Nephron (organoid): ENCODE measurements around the gene VILL.

Experiments
- H3K27ac Mint-ChIP-seq, 3 experiments: 2 replicates each; pipeline ENCODE4 v1.8.0; 2020; ENCODE audit warnings: mixed read lengths in 3 of 3, mild to moderate bottlenecking in 2 of 3, moderate library complexity in 1 of 3
- H3K27me3 Mint-ChIP-seq: 2 replicates; pipeline ENCODE4 v1.8.0; 2021; ENCODE audit warnings: low read depth, mild to moderate bottlenecking, moderate library complexity, mixed read lengths
- H3K36me3 Mint-ChIP-seq: 2 replicates; pipeline ENCODE4 v1.8.0; 2020; ENCODE audit warnings: low read depth, mixed read lengths
- H3K4me1 Mint-ChIP-seq: 2 replicates; pipeline ENCODE4 v1.8.0; 2020; ENCODE audit warnings: mixed read lengths
- H3K4me3 Mint-ChIP-seq, 3 experiments: 2 replicates each; pipeline ENCODE4 v1.8.0; 2020; ENCODE audit warnings: mild to moderate bottlenecking in 3 of 3, mixed read lengths in 3 of 3, moderate library complexity in 2 of 3
- H3K9me3 Mint-ChIP-seq: 2 replicates; pipeline ENCODE4 v1.8.0; 2020; ENCODE audit warnings: mixed read lengths
- TF ChIP-seq, protein P1 (sequence below), 3 experiments: fragments of 200-600 bp; sonication (generic); IDR thresholded peaks; one replicate each; pipeline ENCODE4 v1.5.0; 2021; ENCODE audit warnings: antibody characterized with exemption in 3 of 3; ENCODE audit not compliant: unreplicated experiment in 3 of 3

VILL gene

DNA sequence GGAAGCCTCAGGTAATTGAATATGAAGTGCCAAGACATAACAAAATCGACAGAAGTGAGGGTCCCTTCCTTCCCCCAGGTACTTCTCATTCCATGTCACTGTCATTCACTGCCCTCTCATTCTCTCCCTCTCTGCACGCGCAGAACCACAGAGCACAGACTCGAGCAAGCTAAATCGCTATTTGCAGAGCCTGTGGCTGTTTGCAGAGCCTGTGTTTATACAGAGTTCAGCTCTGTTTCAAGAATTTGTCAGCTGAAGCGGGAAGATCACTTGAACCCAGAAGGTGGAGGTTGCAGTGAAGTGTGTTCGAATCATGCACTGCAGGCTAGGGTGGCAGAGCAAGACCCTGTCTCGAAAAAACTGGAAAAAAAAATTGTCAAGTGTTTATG is 2.5 kb downstream of the VILL start:
- Mint-ChIP-seq H3K4me3 (peak overlapping the region; percentile 93 to 96 (median 95)), H3K9me3 (no peaks in the 10 kb centered on the region), H3K4me1 (peaks cover 44% of the 10 kb centered on the region), H3K36me3 (peaks cover 8% of the 10 kb centered on the region), H3K27ac (peak overlapping the region; percentile 12 to 98 (median 91)), H3K27me3 (peaks cover 17% of the 10 kb centered on the region)
- TF ChIP-seq, protein P1, sequence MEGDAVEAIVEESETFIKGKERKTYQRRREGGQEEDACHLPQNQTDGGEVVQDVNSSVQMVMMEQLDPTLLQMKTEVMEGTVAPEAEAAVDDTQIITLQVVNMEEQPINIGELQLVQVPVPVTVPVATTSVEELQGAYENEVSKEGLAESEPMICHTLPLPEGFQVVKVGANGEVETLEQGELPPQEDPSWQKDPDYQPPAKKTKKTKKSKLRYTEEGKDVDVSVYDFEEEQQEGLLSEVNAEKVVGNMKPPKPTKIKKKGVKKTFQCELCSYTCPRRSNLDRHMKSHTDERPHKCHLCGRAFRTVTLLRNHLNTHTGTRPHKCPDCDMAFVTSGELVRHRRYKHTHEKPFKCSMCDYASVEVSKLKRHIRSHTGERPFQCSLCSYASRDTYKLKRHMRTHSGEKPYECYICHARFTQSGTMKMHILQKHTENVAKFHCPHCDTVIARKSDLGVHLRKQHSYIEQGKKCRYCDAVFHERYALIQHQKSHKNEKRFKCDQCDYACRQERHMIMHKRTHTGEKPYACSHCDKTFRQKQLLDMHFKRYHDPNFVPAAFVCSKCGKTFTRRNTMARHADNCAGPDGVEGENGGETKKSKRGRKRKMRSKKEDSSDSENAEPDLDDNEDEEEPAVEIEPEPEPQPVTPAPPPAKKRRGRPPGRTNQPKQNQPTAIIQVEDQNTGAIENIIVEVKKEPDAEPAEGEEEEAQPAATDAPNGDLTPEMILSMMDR (IDR thresholded peaks at IDR 0.05; ENCODE audit: unreplicated experiment in 3 of 3), result no peak

DNA sequence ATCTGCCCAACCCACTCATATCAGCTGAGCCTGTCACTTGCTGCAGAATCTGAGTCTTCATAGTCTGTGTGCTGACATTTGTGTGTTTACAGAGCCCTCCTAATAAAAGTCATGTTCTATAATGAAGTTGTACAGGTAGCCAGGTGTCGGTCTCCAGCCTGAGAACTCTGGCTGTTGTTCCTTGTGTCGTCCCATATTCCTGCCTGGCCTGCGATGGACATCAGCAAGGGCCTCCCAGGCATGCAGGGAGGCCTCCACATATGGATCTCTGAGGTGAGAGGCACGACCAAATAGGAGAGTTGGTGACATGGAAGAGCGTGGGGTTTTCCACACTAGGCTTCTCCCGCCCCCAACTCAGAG is 2.9 kb downstream of the VILL start:
- TF ChIP-seq, protein P1 (IDR thresholded peaks at IDR 0.05; ENCODE audit: unreplicated experiment in 3 of 3), result no peak
- Mint-ChIP-seq H3K9me3 (no peaks in the 10 kb centered on the region), H3K4me3 (peak overlapping the region; percentile 93 to 96 (median 95)), H3K36me3 (peaks cover 8% of the 10 kb centered on the region), H3K27me3 (peaks cover 17% of the 10 kb centered on the region), H3K27ac (peak overlapping the region; percentile 91 to 98 (median 92)), H3K4me1 (peaks cover 44% of the 10 kb centered on the region)

DNA sequence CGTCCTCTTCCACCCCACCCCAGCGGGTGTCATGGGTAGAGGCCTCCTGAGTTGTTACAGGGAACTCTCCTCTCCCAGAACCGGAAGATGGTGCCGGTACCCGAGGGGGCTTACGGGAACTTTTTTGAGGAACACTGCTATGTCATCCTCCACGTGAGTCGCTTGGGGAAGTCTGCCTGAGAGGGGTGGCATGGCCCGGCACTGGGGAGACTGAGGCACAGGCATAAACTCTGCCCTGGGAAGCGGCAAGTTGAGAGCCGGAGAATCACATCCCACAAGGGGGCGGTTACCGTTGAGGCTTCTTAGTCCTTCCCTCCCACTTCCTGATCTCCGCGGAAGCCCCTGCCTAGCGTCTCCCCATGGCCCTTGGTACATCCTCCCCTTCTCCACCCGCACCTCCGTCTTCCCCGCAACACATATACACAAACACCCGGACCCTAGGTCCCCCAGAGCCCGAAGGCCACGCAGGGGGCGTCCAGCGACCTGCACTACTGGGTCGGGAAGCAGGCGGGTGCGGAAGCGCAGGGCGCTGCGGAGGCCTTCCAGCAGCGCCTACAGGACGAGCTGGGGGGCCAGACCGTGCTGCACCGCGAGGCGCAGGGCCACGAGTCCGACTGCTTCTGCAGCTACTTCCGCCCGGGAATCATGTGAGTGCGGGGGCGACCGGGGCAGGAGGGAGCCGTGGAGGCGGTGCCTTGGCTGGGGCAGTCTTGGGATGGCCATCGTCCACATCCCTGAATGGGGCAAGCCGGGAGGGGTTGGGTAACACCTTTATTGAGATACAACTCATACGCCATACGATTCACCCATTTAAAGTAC is 3.4 kb downstream of the VILL start:
- Mint-ChIP-seq H3K9me3 (no peaks in the 10 kb centered on the region), H3K36me3 (peaks cover 8% of the 10 kb centered on the region), H3K27ac (peak overlapping the region; percentile 91 to 98 (median 92)), H3K4me3 (peak overlapping the region; percentile 93 to 96 (median 95)), H3K27me3 (peaks cover 17% of the 10 kb centered on the region), H3K4me1 (peaks cover 43% of the 10 kb centered on the region)
- TF ChIP-seq, protein P1 (IDR thresholded peaks at IDR 0.05; ENCODE audit: unreplicated experiment in 3 of 3), result no peak

DNA sequence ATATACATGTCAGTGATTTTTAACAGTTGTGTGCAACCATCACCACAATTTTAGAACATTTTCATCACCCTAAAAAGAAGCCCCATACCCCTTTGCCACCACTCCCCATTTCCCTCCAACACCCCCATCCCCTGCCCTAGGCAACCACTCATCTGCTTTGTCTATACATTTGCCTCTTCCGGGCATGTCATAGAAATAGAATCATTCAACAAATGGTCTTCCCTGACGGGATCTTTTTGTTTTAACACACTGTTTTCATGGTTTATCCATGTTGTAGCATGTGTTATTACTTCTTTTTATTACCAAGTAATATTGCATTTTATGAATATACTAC is 4.0 kb downstream of the VILL start:
- peak overlapping the region; percentile 91 to 98 (median 92) for H3K27ac Mint-ChIP-seq
- TF ChIP-seq, protein P1 (IDR thresholded peaks at IDR 0.05; ENCODE audit: unreplicated experiment in 3 of 3), result no peak
- H3K27me3 Mint-ChIP-seq, result peaks cover 17% of the 10 kb centered on the region
- no peaks in the 10 kb centered on the region for H3K9me3 Mint-ChIP-seq
- peaks cover 44% of the 10 kb centered on the region for H3K4me1 Mint-ChIP-seq
- peaks cover 8% of the 10 kb centered on the region for H3K36me3 Mint-ChIP-seq
- H3K4me3 Mint-ChIP-seq, result peak overlapping the region; percentile 93 to 96 (median 95)

DNA sequence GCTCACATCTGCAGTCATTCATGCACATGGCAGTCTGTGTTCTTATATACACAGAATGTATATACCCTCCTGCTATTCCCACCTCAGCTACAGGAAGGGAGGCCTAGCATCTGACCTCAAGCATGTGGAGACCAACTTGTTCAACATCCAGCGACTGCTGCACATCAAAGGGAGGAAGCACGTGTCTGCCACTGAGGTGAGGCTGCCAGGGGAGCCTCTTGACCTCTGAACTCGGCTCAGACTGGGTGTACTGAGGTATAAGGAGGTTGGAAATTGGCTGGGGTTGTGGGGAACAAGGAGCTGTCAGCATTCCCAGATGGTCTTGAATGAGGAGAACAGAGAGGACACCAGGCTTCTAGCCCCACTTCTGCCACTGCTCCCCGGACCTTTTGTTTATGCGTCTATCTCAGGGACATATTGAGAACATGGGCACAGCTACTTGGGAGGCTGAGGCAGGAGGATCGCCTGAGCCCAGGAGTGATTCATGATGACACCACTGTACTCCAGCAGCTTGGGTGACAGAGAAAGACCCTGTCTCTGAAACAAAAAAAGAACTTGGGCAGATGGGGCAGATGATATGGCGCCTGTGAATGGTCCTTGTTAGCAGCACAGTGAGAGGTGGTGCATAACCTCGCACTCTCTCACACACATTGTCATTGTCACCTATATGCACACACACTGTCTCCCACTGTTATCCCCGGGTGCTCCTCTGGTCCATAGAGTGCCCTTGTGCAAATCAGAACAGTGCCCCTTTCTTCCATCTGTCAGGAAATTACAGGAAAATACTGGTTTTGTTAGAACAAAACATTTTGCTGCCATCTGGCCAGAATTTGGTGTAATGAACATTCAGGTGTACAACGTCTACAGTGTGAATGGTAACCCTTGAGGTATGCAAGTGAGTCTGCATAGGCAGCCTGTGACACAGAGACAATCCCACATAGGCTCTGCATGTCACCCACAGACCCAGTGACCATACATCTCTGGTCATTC is 5.4 kb downstream of the VILL start:
- Mint-ChIP-seq H3K27ac (peak overlapping the region; percentile 91 to 98 (median 92)), H3K9me3 (no peaks in the 10 kb centered on the region), H3K27me3 (peaks cover 17% of the 10 kb centered on the region), H3K4me1 (peaks cover 47% of the 10 kb centered on the region), H3K36me3 (peaks cover 8% of the 10 kb centered on the region), H3K4me3 (peak overlapping the region in 2 of 3 experiments; percentile 8 to 95)
- TF ChIP-seq, protein P1 (IDR thresholded peaks at IDR 0.05; ENCODE audit: unreplicated experiment in 3 of 3), result no peak
